CD4-positive, alpha-beta T cell treated with Interleukin-6 at 100 ng/mL for 8 hours (primary cell): ENCODE measurements around the gene PRKCA.

Experiments
- DNase-seq: peaks from one replicate; pipeline ENCODE4 v3.0.0-alpha.2; 2020; ENCODE audit warnings: mixed read lengths, low spot score

The PRKCA gene

DNA sequence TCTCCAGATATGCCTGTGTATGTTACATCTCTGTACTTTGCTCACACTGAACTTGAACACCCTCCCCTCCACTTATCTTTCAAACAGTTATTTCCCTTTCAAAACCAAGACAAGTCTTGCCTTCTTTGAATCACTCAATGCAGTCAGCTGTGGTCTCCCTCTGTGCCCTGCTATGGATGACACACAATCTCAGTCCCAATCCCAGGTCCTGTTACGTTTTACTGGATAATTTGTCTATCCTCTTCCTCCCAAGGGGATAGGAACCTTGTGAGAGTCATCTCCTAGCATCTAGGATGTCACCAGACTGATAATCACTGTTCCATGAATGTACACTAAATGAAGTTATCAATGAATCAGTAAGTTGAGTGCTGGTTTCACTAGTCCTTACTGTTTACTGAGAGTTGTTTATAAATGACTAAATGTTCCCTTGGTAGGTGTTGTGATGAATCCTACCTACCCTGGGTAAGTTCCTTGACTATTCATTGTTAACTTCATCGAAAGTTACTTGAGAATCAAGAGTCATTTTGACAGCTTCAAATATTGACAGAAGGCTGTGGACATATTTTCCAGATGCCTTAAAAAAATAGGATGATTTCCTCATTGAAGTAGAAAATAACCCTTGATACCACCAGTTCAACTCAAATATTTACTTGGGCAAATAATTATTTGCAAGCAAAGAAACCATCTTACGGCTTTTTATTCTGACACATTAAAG is 244.9 kb downstream of the PRKCA start:
- no peak for DNase-seq

DNA sequence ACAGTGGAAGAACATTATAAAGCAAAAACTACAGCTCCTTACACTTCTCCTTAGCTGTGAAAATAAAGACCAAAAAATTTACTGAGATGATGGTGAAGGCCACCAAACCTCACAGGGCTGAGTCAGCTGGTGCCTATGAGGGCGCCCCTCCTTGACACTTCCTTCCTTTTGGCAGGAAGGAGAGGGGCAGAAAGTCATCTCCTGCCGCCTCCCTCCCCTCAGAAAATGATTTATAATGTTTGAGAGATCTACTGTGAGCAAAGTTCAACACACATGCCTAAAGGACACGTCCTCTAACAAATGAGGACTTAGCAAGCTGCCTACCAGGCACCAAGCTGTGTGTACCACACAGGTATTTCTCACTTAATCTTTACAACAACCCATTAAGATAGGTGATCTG is 245.7 kb downstream of the PRKCA start:
- DNase-seq, result peak; percentile 40

DNA sequence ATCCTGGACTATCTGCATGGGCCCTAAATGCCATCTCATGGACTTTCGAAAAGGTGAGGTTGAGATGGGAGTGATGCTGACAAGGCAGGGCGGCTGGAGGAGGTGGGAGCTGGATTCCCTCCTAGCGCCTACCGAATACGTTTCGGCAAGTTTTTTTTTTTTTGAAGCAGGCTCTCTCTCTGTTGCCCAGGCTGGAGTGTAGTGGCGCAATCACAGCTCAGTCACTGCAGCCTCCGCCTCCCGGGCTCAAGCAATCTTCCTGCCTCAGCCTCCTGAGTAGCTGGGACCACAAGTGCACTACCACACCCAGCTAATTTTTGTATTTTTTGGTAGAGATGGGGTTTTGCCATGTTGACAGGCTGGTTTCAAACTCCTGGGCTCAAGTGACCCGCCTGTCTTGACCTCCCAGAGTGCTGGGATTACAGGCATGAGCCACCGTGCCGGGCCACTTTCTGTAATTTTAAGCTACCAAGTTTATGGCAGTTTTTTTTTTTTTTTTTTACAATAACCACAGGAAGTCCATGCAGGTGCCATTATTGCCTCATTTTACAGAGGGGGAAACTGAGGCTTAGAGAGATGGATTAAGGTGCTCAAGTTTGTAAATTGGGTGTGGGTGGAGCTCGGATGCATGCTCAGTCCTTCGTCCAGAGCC is 246.4 kb downstream of the PRKCA start:
- no peak for DNase-seq

DNA sequence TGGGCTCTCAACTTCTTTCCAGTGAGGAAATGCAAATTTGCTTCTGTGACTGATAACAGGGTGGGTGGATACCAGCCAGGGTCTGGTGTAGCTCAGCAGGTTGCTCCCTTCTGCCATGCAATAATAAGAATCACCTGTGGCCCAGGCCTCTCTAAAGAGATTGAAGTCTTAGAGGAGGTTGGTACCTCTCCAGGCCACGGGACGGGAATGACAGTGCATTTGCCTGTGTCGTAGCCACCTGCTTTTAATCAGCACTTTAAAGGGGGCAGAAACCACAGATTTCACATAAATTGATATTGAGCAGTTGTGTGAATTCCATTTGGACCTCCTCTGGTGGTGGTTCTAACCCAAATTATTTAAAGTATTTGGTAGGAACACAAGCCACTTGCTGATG is 246.9 kb downstream of the PRKCA start:
- DNase-seq, result no peak

DNA sequence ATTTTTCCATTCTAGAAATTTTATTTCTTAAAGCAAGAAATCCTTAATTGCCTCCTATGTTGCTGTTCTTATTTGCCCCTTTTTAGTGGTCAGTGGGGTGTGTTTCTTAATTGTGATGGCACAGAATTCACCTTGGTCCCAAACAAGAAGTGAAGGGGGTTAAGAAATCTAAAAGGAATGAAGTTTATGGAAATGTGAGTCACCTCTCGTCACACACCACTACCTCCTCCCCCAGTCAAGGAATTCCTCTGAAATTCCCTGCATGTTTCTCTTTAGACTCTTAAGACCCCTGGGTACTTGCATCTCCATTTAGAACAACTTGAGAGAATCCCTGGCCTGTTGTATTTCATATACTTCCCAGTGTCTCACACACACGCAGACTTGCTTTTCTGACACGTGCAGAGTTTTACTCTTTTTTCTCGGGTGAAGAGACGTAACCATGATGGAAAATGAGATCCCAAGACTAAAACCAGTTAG is 247.4 kb downstream of the PRKCA start:
- no peak for DNase-seq

DNA sequence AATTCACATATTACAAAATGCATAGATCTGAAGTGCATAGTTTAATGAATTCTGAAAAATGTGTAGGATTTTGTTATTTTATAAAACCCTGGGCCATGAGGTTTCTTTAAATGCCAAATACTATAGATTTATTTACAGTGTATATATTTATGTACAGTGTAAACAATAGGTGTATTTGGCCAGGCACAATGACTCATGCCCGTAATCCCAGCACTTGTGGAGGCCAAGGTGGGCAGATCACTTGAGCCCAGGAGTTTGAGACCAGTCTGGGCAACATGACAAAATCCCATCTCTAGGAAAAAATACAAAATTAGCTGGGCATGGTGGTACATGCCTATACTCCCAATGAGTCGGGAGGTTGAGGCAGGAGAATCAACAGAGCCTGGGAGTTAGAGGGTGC is 249.4 kb downstream of the PRKCA start:
- no peak for DNase-seq

DNA sequence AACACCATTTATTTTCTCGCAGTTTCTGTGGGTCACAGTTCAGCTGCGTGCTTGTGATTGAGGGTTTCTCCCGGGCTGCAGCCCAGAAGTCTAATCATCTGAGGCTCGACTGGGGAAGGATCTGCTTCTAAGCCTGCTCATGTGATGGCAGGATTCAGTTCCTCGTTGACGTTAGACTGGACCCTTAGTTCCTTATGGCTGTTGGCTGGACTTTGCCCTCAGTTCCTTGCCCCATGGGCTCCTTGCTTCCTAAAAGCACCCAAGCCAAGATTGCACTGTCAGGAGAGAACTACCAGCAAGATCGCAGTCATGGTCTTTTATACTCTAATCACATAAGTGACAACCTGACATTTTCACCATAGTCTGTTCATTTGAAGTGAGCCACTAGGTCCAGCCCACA is 250.0 kb downstream of the PRKCA start:
- no peak for DNase-seq

DNA sequence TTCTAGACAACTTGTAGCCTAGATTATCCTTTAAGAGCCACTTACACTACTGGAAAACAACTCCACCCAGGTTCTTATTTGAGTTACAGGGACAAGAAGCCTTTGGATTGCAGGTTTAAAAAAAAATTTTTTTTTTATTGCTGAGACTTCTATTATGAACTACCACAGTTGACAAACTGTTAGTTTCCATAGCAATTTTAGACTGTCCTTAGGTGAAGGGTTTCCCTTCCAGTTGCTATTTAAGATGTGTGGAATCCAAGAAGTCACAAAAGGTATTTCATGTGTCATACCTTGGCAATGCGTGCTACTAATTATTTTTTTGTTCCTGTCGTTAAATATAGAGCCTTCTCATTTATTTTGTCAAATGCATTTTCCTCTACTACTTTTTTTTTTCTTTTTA is 253.2 kb downstream of the PRKCA start:
- no peak for DNase-seq

DNA sequence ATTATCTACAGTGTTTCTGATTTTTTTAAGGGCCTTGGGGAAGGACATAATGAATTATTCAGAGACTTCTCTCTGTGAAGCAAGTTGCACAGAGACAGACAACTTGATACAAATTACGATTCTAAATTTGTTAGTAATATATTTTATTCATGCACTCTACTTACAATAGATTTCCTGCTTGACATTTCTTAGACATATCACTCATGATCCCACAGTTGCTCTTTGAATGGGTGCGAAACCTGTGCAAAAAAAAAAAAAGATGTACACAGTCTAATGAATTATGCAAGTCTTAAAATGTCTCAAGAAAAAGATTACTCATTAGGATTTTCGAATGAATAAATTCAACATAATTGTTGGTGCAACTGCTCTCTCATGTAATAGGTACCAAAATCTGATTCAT is 254.8 kb downstream of the PRKCA start:
- no peak for DNase-seq

DNA sequence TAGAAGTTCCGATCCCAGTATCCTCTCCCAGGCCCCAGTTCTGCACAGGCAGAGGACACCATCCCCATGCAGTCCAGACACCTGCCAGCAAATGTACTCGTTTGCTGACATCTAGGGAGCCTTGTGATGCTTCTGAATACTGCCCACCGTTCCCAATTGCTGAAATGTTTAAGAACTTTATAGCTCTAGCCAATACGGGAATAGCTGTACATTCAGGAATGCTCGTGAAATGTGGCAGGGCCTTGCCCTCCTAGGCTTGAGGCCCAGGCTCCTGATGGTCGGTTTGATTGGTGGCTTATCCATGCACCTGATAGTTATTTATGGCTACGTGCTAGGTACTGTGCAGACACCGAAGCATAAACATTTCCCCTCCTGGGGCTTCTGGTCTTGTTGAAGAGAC is 255.5 kb downstream of the PRKCA start:
- DNase-seq, result no peak

DNA sequence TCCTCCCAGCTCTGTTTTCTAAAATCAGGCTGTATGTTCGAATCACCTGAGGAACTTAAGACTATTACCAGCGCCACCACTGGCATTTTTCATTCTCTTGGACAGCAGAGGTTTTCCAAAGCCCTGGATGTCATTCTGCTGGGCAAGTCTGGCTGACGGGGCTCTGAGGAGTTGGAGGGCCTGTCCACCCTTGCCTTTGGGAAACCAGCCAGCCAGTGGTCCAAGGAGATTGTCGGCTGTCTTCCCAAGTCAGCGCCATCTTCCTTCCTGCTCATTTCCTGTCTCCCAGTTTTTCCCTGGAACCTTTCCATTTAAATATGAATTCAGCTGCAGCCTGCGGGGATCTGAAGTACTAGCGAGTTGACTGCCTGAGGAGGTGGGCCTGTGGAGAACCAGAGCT is 258.3 kb downstream of the PRKCA start:
- no peak for DNase-seq

DNA sequence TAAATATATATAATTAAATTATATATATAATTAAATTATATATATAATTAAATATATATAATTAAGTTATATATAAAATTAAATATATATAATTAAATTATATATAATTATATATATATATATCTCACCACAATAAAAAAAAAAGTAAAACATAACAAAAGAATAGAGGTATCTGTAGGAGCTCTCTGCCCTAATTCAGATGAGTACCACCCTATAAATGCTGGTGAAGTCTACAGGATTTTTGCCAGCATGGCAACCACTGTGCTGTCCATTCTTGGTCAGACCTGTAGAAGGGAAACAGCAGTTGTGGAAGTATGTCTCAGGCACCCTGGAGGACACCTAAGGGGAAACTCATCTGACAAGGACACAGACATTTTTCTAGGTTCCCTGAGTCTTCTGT is 259.7 kb downstream of the PRKCA start:
- no peak for DNase-seq

DNA sequence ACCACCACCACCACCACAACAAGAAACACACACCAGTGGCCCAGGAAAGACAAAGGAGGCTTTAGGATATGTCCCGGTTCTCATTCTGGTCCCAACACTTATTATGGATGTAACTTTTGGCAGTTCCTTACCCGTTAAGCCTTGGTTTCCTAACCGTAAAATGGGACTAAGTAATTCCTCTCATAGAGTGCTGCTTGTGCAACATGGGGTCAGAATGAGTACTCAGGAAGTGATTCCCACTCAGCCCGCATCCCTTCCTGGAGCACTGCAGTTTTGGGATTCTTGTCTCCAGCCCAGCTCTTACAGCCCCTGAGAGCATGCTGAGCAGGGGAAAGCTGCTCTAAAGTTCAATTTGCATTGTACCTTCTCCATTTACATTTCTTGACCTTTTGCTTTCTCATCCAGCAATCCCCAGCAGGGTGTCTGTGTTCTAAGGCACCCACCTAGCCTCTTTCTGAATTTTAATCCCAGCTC is 262.6 kb downstream of the PRKCA start:
- no peak for DNase-seq

DNA sequence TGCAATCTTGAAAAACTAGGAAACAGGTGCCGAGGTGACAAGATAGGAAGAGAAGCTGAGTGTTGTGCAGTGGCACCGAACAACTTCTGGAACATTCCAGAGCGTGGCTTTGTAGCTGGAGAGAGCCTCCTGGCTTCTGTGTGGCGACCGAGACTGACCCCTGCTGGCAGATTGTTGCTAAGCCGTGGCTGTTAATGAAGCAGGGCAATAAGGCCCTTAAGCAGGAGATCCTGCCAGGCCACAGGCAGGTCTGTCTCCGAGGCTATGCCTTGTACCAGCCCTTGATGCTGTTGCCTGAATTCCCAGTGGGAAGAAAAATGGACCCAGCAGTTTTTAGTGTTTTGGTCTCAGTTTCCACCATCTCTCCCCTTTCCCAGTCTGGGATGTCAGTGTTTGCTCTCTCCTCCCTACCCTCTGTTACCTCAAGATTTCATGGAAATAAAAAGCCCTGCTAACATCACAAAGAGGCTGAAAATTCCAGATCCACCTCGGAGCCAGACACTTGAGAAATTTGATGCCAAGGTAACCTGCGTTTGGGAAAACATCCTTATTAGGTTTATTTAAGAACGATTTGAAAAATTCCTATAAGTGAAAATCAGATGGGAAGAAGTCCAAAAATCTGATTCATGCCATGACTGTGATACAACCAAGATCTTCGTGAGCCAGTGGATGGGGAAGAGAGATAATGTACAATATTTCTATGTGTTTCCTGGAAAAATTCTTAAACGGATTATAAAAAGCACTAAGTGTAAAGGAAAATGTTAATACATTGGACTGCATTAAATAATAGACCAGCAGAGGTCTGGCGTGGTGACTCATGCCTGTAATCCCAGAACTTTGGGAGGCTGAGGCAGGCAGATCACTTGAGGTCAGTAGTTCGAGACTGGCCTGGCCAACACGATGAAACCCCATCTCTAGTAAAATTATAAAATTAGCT is 265.1 kb downstream of the PRKCA start:
- DNase-seq, result peak; percentile 77

DNA sequence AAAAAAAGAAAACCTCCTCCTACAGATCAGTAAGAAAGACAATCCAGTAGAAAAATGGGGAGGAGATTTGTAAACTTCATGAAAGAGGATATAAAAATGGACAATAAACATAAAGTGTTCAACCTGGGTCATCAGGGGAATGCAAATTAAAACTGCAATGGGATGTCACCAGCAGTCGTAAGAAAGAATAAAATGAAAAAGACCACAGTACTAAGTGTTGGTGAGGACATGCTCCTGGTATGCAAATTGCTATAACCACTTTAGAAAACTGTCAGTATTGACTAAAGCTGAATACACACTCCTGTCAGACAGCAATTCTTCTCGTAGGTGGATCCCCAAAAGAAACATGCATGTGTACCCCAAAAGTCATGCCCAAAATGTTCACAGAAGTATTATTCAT is 267.2 kb downstream of the PRKCA start:
- no peak for DNase-seq

DNA sequence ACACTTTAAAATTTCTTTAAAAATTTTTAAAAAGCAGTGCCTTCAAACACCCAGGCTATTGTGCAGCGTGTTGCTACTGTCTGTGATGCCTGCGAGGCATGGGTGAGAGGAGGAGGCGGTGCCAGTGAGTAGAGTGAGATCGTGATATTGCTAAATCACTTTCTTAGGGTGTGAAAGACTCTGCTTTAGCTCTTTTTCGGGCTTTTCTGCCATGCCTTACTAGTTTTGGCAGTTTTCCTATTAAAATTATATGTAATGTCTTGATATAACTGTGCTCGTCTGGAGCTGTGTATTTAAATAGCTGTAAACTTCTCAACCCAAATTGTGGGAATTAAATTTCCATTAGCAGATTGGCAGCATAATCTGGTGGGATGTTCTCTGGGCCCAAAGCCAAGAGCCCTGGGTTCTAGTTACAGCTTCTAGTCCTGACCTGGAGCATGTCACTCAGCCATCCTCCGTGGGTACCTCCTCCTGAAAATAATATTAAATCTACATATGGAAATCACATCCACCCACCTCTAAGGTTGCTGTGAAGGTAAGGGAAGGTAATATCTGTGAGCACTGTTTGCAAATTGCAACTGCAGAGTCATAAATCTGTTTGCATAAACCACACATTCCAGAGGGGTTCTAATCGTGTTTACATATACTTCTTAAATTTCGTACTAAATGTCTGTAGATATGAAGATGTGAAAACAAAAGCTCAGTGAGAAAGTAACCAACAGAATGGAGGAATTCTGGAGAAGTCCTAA is 268.2 kb downstream of the PRKCA start:
- DNase-seq, result no peak

DNA sequence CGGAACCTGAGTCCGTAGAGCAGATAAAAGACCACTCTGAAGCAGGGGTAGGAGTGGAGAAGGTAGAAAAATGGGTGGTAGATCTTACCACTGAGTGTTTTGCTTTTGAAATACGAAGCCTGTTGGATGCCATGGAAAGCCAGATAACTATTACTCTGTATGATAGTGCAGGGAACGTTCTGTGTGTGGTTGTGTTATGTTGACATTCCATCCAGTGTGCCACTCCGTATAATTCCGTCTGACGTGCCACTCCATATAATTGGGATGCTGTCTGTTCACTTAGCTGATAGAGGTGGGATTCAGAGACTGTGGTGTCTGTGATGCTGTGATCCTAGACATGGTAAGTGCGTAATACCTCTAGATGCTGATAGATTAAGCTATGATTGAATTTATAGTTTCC is 269.3 kb downstream of the PRKCA start:
- no peak for DNase-seq

DNA sequence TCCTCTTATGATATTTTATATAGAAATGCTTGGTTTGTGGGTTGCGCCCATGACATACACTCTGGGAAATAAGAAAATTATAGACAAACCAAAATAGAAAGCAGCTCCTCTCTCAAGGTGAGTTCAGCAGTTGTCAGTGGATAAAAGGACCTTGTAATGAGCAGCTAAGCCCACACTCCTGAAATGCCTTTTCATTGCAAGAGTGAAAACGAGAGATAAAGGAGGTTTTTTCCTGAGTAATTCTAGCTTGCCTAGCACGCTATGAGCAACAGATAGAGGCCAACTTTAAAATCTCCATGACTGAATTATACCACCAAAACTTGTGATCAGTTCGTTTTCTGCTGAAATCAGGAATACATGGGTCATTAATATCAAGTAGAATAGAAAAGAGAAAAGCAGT is 270.7 kb downstream of the PRKCA start:
- no peak for DNase-seq

DNA sequence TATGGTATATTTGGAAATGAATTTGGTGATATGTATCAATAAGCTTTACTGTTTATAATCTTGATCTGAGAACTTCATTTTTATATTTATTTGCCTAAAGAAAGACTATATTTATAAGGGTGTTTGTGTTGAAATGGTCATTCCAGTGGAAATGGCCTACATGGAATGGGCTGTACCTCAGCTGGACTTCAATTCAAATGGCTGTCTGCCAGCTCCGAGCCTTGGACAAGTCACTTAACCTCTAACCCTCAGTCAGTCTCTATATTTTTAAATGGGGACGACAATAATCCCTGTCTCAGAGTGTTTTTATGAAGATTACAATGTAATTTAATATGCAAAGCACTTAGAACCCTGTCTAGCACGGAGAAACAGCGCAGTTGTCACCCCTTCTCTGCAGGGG is 271.7 kb downstream of the PRKCA start:
- DNase-seq, result no peak

DNA sequence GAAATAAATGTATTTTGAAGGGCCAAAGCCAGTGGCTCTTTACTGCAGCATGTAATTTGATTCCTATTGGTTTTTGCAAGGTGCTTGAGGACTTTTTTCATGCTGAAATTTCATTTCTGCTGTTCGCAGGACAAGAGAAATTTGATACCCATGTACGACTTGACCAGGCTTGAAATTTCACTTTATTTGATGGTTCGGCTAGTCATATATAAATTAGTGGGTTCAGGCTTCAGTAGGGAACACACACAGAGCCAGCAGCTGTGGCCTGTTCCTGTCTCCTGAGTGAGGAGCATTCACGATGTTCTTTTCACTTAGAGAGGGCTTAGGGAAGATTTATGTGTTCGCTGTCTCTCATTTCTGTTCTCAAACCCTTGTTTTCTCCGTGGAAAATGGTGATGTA is 274.1 kb downstream of the PRKCA start:
- DNase-seq, result no peak

DNA sequence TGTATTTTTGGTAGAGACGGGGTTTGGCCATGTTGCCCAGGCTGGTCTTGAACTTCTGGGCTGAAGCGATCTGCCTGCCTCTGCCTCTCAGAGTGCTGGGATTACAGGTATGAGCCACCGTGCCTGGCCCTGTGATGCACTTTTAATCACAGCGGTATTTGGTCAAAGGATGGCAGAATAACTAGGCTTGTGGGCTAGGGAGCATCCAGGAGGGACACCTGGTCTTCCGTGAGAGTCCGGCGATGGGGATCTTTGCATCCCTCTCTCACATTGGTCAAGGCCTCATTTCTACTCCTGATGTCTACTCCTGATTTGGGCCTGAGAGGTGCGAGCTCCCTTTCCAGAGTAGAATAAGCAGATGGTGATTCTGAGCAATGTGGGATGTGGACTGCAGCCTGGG is 274.6 kb downstream of the PRKCA start:
- DNase-seq, result no peak
